Cardiac fibroblast (primary cell): ENCODE results near the gene ST3GAL3.

ENCODE experiments used
- DNase-seq, 2 donors: peaks; one replicate each; pipeline versions ENCODE4 v3.0.0 to v3.0.0-alpha.2; 2010; ENCODE audit warnings: low read depth in 2 of 2
- H3K4me3 ChIP-seq, 2 donors: replicated peaks in 1 of 2; 1 replicate in 1 of 2; 2 replicates in 1 of 2; pipeline ENCODE4 v1.5.1; 2011; ENCODE audit warnings: low read depth in 2 of 2, low read length in 2 of 2, mild to moderate bottlenecking in 2 of 2, moderate library complexity in 1 of 2
- CTCF ChIP-seq: IDR thresholded peaks from one replicate; pipeline ENCODE4 v1.5.1; 2011; ENCODE audit warnings: low read depth, mild to moderate bottlenecking, low read length, inconsistent platforms

The ST3GAL3 gene

DNA sequence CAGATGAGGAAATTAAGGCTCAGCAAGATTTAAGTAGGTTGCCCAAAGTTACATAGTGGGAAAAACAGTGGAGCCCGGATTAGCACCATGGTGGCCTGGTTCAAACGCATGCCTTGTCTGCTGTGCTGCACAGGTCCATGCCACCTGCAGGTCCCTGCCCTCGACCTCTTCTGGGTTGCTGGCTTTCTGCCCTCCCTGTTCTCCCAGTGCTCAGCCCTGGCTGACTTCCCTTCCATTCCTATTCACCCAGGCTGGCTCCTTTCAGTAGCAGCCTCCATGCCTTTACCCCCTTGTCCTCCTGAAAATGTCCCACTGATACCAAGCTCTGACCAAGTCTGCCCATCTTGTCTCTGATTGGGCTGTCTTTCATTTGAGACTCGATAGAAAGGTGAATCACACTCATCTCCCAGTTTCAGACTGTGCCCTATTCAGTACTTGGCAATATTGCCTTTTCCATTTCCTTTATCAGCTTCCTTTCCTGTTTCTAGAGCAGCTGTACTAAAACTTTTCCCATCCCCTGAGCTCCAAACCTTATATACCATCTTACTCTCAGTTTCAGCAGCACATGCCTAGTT lies 75.8 kb downstream of the ST3GAL3 start:
- DNase-seq: peak in 1 of 2 donors; percentile 13
- H3K4me3 ChIP-seq: no peak overlapping the region
- TF ChIP-seq CTCF: no peak

- peak; percentile 12 to 58 for DNase-seq
- no peak for TF ChIP-seq CTCF
- no peak overlapping the region for H3K4me3 ChIP-seq
Measured at GRCh38 chr1:43783671-43784205, 76.4 kb downstream of the ST3GAL3 start.

DNA sequence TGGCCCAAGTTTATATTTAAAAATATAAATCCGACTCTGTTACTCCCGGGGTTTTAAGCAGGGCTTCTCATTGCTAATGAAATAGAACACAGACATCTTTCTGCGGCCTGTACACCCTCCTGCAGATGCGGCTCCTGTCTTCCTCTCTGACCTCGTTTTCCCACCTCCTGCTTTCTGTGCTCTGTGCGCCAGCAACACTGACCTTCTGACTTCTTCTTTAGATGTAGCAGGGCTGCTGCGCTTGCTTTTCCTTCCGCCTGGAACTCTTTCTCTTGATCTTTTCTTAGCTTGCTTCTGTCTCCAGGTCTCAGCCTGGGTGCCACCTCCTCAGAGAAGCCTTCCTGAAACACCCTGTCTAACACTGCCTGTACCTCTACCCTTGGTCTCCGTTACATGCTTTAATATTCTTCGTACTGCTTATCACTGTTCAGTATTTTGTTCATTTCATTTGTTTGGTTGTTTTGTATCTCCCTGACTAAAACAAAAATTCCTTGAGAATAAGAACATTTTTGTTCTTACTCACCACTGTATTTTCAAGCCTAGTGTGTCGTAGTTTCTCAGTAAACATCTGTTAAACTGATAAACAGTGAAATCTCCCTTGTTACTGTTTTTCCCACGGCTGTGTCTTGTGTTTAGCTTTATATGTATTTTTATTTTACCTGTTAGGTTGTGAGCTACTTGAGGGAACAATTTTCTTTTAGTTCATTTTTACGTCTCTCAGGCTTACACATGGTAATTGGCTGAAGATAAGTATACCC lies 79.0 kb downstream of the ST3GAL3 start:
- TF ChIP-seq CTCF: no peak
- peak; percentile 43 to 51 for DNase-seq
- no peak overlapping the region for H3K4me3 ChIP-seq

GRCh38 chr1:43786960-43787359 lies 79.6 kb downstream of the ST3GAL3 start:
- TF ChIP-seq CTCF: no peak
- H3K4me3 ChIP-seq: no peak overlapping the region
- DNase-seq: peak; percentile 61 to 63

DNA sequence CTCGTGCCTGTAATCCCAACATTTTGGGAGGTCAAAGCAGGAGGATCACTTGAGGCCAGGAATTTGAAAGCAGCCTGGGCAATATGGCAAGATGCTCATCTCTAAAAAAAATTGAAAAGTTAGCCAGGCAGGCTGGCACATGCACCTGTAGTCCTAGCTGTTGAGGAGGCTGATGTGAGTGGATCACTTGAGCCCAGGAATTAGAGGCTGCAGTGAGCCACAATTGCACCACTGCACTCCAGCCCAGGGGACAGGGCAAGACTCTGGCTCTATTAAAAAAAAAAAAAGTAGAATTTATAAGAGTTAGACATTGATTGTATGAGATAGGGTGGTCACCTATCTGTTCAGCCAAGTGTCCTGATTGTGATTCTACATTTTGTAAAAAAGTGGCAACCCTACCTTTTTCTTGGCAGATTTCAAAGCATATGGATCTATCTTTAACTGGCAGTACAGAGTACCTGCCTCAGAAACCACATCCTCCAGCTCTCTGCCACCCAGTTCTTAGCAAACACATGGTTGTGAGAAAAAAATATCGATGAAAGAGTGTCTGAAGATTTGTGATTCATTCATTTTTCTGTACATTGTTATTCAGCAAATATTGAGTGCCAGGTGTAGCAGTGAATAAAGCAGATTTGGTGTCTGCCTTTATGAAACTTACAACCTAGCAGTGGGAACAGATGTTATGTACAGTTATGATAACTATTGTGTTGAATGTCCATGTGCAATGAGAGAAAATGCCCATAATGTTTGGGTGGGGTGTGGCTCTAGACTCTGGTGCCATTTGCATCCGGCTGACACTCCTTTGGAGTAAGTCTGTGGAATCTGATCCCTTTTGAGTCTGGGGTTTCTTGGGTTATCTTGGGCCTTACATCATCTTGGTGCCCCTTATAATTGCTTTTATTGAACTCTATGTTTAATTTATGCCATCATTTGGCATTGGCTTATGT lies 82.5 kb downstream of the ST3GAL3 start:
- no peak for DNase-seq
- no peak for TF ChIP-seq CTCF
- H3K4me3 ChIP-seq: no peak overlapping the region

GRCh38 chr1:43791243-43791642 lies 83.9 kb downstream of the ST3GAL3 start:
- no peak for TF ChIP-seq CTCF

More at GRCh38 chr1:43791243-43791642, 83.9 kb downstream of the ST3GAL3 start:
- DNase-seq: no peak
- no peak overlapping the region for H3K4me3 ChIP-seq
